Effector CD4-positive, alpha-beta T cell (primary cell): ENCODE results near the gene NEUROG1.

Source experiments
- DNase-seq: peaks from one replicate; pipeline ENCODE4 v3.0.0-alpha.2; 2020

The NEUROG1 gene

DNA sequence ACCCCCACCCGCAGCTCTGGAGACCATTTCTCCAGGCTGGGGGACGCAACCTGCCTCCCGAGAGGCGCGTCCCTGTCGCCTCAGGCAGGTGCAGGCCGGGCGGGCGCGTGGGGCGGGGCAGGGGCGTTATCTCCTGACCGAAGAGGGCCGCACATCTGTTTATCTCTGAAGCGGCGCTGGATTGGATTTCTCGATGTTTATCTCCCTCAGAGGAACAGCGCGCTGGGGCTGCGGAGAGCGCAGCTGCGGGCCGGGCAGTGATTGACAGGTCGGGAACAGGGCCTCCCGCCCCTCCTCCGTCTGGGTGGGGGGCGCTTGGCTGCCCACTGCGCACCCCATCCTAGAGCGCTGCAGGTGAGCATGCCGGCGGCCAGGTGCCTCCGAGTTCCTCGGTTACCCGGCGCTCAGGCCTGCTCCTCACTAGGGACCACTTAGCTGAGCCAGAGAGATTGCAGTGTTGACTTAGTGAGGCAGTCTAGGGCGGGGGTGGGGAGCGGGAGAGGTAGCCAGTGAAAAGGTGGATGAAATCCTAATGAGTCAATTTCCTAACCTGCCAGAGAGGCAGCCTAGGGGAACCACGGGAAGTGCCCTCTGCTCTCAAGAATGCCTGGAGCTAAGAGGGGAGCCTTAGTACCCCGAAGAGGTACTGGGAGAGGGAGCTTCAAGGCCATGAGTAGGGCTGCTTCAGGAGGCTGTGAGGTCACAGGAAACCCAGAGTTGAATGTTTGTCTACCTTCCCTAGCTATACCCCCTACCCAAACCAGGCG is 44.0 kb downstream of the NEUROG1 start:
- DNase-seq, result no peak

DNA sequence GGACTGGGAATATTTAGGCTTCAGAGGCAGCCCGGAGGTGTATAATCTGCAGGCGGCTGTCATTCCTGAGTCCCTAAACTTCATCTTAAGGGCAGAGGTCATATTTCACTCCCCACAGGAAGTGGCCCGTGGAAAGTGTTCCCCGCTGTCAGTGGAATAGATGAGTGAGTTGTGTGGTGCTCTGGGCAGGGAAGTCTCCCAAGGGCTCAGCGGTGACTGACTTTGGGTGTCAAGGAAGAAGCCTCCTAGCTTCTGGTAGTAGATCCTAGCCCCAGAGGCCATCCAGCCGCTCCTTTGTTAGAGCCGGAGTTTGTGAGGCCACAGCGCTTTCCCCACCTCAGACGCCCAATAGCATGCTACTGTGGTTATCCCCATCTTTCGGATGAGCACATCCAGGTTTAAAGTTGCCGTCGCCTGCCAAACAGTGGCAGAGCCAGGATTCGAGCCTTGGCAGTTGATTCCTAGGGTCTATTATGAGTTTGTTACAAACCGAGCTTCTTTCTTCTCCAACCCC is 44.7 kb downstream of the NEUROG1 start:
- DNase-seq, result no peak

DNA sequence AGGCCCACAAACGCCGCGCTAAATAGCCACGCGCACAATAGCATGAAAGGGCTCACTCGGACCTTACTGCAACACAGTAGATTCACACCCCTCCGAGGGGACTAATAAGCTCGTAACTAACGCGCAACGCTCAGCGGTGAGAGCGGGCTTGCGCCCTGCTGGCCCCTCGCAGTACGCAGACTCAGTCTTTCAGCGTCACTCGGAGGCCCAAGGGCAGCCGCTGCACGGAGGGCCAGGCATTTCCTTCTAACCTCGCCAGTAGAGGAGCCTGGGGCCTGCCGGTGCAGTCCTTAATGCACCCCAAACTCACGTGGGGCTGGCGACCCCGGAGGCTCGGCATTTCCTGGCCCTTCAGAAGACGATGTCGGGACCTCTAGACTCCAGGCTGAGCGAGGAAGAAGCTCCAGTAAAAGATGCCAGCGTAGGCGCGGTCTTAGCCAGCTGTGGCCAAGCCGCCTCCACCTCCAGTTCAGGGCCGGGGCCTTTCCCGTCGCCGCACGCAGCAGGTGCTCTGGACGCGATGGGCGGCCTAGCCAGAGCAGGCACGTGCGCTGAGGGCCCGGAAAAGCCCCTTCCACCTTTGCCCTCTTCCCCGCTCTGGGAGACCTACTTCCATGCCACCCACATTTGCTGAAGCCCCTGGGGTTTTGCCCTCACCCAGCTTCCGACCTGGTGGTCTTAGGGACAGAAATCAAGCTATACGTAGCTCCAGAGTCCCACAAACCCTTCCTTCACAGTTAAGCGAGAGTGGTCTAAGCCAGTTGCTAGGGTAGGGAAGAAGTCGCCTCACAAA is 45.3 kb downstream of the NEUROG1 start:
- DNase-seq, result no peak

- no peak for DNase-seq
These were observed 46.1 kb downstream of the NEUROG1 start for GRCh38 chr5:135489466-135490244.

- no peak for DNase-seq
These were observed 46.9 kb downstream of the NEUROG1 start for GRCh38 chr5:135488727-135489465.

- no peak for DNase-seq
These were observed 47.8 kb downstream of the NEUROG1 start for GRCh38 chr5:135487839-135488514.

DNA sequence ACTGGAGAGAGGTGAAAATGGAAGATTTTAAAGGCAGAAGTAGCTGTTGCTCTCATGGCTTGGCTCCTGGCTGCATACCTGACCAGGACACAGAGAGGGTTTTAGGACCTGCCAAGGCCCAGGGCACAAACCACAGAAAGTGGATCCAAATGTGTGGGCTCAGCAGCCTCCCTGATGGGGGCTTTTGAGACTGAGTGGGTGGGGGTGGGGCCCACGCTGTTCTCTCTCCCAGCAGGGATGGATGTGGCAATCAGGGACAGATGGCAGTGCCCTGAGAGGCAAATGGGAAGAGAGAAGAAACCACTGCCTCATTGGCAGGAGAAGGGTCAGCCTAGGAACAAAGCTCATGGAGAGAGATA is 48.7 kb downstream of the NEUROG1 start:
- DNase-seq, result no peak

- no peak for DNase-seq
These were observed 49.4 kb downstream of the NEUROG1 start for GRCh38 chr5:135486131-135487036.

GRCh38 chr5:135484674-135485086 is 51.1 kb downstream of the NEUROG1 start:
- no peak for DNase-seq
